ENCODE results near the gene GDPD2.

GDPD2 gene

DNA sequence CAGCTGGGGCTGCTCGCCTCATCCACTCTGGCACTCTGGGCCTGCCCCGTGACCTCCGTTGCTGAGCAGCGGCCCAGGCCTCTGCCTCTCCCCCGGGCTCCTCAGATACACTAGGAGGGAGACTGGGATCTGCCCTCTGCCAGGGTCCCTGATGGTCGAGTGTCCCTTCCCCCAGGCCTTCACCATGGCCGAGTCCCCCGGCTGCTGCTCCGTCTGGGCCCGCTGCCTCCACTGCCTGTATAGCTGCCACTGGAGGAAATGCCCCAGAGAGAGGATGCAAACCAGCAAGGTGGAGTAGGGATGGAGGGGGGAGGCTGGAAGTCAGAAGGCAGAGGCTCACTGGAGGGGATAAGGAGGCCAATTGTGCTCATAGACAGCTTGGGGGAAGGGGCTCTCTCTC, 1.7 kb downstream of the GDPD2 start:
- H3K27ac ChIP-seq (ENCODE audit: low read depth, low read length, severe bottlenecking), result no peak overlapping the region
- H3K4me3 ChIP-seq (ENCODE audit: extremely low read depth, insufficient read depth, low read length, poor library complexity, severe bottlenecking), result no peak overlapping the region
- peaks cover 2% of the 10 kb centered on the region for H3K36me3 ChIP-seq (ENCODE audit: control insufficient read depth, insufficient read depth, low read length)
- 83% methylated on average over 1 of the region's 10 CpGs; no CpG with 5 or more reads in 1 of the 2 experiments for WGBS, 2 experiments (ENCODE audit: insufficient coverage in 2 of 2)
- H3K9me3 ChIP-seq (ENCODE audit: control insufficient read depth, low read length), result no peaks in the 10 kb centered on the region
- no peaks in the 10 kb centered on the region for H3K4me1 ChIP-seq (ENCODE audit: control insufficient read depth, insufficient read depth, low read length, poor library complexity, severe bottlenecking)

GRCh38 chrX:70426286-70427278, 3.5 kb downstream of the GDPD2 start:
- Histone ChIP-seq H3K4me1 (ENCODE audit: control insufficient read depth, insufficient read depth, low read length, poor library complexity, severe bottlenecking) (no peaks in the 10 kb centered on the region), H3K9me3 (ENCODE audit: control insufficient read depth, low read length) (no peaks in the 10 kb centered on the region), H3K27ac (ENCODE audit: low read depth, low read length, severe bottlenecking) (no peak overlapping the region), H3K4me3 (ENCODE audit: extremely low read depth, insufficient read depth, low read length, poor library complexity, severe bottlenecking) (no peak overlapping the region), H3K36me3 (ENCODE audit: control insufficient read depth, insufficient read depth, low read length) (no peaks in the 10 kb centered on the region)
- 83 to 97% methylated on average over 4 of the region's 15 CpGs for WGBS, 2 experiments (ENCODE audit: insufficient coverage in 2 of 2)

DNA sequence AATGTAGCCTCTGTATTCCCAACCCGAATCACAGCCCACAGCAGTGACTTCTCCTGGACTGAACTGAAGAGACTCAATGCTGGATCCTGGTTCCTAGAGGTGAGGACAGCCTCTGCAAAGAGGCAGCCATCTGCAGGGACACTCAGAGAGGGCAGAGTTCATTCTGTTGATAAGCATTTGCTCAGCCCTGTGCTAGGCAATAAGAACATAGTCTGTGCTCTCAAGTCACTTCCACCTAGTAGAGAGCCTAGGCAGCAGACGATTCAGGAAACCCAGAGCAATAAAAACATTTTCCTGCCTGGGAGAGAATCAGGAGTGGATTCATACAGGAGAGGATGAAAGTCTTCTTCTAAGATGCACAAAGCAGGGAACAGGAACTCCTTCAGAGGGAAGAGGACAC, 4.3 kb downstream of the GDPD2 start:
- Histone ChIP-seq H3K9me3 (ENCODE audit: control insufficient read depth, low read length) (no peaks in the 10 kb centered on the region), H3K4me3 (ENCODE audit: extremely low read depth, insufficient read depth, low read length, poor library complexity, severe bottlenecking) (no peak overlapping the region), H3K27ac (ENCODE audit: low read depth, low read length, severe bottlenecking) (no peak overlapping the region), H3K36me3 (ENCODE audit: control insufficient read depth, insufficient read depth, low read length) (no peaks in the 10 kb centered on the region), H3K4me1 (ENCODE audit: control insufficient read depth, insufficient read depth, low read length, poor library complexity, severe bottlenecking) (no peaks in the 10 kb centered on the region)
- no CpG with 5 or more reads among the region's 2 CpGs for WGBS, 2 experiments (ENCODE audit: insufficient coverage in 2 of 2)

DNA sequence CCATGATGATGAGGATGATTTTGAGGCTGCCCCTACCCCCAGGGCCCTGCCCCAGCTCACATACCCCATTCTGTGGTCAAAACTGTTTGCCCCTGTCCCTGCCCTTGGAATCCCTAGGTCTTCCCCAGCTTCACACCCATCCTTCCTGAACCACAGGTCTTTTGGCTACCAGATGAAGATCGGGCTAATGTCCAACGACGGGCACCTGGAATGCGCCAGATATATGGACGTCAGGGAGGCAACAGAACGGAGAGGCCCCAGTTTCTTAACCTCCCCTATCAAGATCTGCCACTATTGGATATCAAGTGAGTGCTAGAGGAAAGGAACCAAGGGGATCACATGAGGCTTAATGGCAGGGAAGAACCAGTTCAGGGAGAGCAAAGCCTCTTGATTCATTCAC, 6.6 kb downstream of the GDPD2 start:
- Histone ChIP-seq H3K36me3 (ENCODE audit: control insufficient read depth, insufficient read depth, low read length) (no peaks in the 10 kb centered on the region), H3K9me3 (ENCODE audit: control insufficient read depth, low read length) (no peaks in the 10 kb centered on the region), H3K4me1 (ENCODE audit: control insufficient read depth, insufficient read depth, low read length, poor library complexity, severe bottlenecking) (no peaks in the 10 kb centered on the region), H3K4me3 (ENCODE audit: extremely low read depth, insufficient read depth, low read length, poor library complexity, severe bottlenecking) (no peak overlapping the region), H3K27ac (ENCODE audit: low read depth, low read length, severe bottlenecking) (no peak overlapping the region)
- WGBS, 2 experiments (ENCODE audit: insufficient coverage in 2 of 2), result no CpG with 5 or more reads among the region's 6 CpGs

GRCh38 chrX:70432936-70433847, 10.1 kb downstream of the GDPD2 start:
- H3K4me1 ChIP-seq (ENCODE audit: control insufficient read depth, insufficient read depth, low read length, poor library complexity, severe bottlenecking), result peaks cover 11% of the 10 kb centered on the region
- WGBS, 2 experiments (ENCODE audit: insufficient coverage in 2 of 2), result 76 to 93% methylated on average over 11 of the region's 15 CpGs
- no peaks in the 10 kb centered on the region for H3K36me3 ChIP-seq (ENCODE audit: control insufficient read depth, insufficient read depth, low read length)
- peak overlapping the region; percentile 54 for H3K4me3 ChIP-seq (ENCODE audit: extremely low read depth, insufficient read depth, low read length, poor library complexity, severe bottlenecking)
- no peak overlapping the region for H3K27ac ChIP-seq (ENCODE audit: low read depth, low read length, severe bottlenecking)
- no peaks in the 10 kb centered on the region for H3K9me3 ChIP-seq (ENCODE audit: control insufficient read depth, low read length)

DNA sequence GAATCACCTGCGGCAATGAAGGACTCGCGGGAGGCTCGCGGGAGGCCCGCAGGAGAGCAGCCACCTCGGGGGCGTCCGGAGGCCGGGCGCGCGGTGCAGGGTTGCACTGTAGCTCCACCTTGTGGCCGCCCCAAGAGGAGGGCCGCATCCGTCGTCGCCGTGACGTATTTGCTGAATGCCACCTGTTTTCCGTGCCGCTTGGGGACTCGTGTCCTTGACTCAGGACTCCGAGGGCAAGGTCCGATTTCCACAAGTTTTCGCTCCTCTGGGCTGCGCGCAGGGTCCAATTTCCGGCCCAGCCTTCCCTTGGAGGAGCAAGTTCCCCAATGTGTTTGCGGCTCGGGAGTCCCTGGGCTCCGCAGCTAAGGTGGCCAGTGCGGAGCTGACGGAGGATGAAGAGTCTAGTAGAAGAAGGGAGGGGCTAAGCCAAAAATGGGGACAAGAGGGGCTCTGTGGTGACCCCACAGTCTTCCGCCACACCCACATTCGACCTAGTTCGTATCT, 10.8 kb downstream of the GDPD2 start:
- Histone ChIP-seq H3K9me3 (ENCODE audit: control insufficient read depth, low read length) (no peaks in the 10 kb centered on the region), H3K4me1 (ENCODE audit: control insufficient read depth, insufficient read depth, low read length, poor library complexity, severe bottlenecking) (peaks cover 15% of the 10 kb centered on the region), H3K27ac (ENCODE audit: low read depth, low read length, severe bottlenecking) (peak overlapping the region; percentile 83), H3K4me3 (ENCODE audit: extremely low read depth, insufficient read depth, low read length, poor library complexity, severe bottlenecking) (peak overlapping the region; percentile 54), H3K36me3 (ENCODE audit: control insufficient read depth, insufficient read depth, low read length) (no peaks in the 10 kb centered on the region)
- WGBS, 2 experiments (ENCODE audit: insufficient coverage in 2 of 2), result 2% methylated on average over 24 to 28 of the region's 37 CpGs

GRCh38 chrX:70434352-70434866, 11.3 kb downstream of the GDPD2 start:
- peak overlapping the region; percentile 54 for H3K4me3 ChIP-seq (ENCODE audit: extremely low read depth, insufficient read depth, low read length, poor library complexity, severe bottlenecking)
- 1 to 3% methylated on average over 7 to 22 of the region's 45 CpGs for WGBS, 2 experiments (ENCODE audit: insufficient coverage in 2 of 2)
- peak overlapping the region; percentile 83 for H3K27ac ChIP-seq (ENCODE audit: low read depth, low read length, severe bottlenecking)
- no peaks in the 10 kb centered on the region for H3K36me3 ChIP-seq (ENCODE audit: control insufficient read depth, insufficient read depth, low read length)
- peaks cover 15% of the 10 kb centered on the region for H3K4me1 ChIP-seq (ENCODE audit: control insufficient read depth, insufficient read depth, low read length, poor library complexity, severe bottlenecking)
- no peaks in the 10 kb centered on the region for H3K9me3 ChIP-seq (ENCODE audit: control insufficient read depth, low read length)

GRCh38 chrX:70434914-70435586, 11.9 kb downstream of the GDPD2 start:
- Histone ChIP-seq H3K4me1 (ENCODE audit: control insufficient read depth, insufficient read depth, low read length, poor library complexity, severe bottlenecking) (peaks cover 15% of the 10 kb centered on the region), H3K9me3 (ENCODE audit: control insufficient read depth, low read length) (no peaks in the 10 kb centered on the region), H3K4me3 (ENCODE audit: extremely low read depth, insufficient read depth, low read length, poor library complexity, severe bottlenecking) (peak overlapping the region; percentile 54), H3K27ac (ENCODE audit: low read depth, low read length, severe bottlenecking) (peak overlapping the region; percentile 79), H3K36me3 (ENCODE audit: control insufficient read depth, insufficient read depth, low read length) (no peaks in the 10 kb centered on the region)
- 0 to 7% methylated on average over 3 to 6 of the region's 17 CpGs for WGBS, 2 experiments (ENCODE audit: insufficient coverage in 2 of 2)

- Histone ChIP-seq H3K4me3 (ENCODE audit: extremely low read depth, insufficient read depth, low read length, poor library complexity, severe bottlenecking) (no peak overlapping the region), H3K36me3 (ENCODE audit: control insufficient read depth, insufficient read depth, low read length) (no peaks in the 10 kb centered on the region), H3K4me1 (ENCODE audit: control insufficient read depth, insufficient read depth, low read length, poor library complexity, severe bottlenecking) (peaks cover 15% of the 10 kb centered on the region), H3K27ac (ENCODE audit: low read depth, low read length, severe bottlenecking) (no peak overlapping the region), H3K9me3 (ENCODE audit: control insufficient read depth, low read length) (no peaks in the 10 kb centered on the region)
- 34 to 38% methylated on average over 4 to 9 of the region's 16 CpGs for WGBS, 2 experiments (ENCODE audit: insufficient coverage in 2 of 2)
Measured at GRCh38 chrX:70436343-70436742, 13.2 kb downstream of the GDPD2 start.

- peaks cover 15% of the 10 kb centered on the region for H3K4me1 ChIP-seq (ENCODE audit: control insufficient read depth, insufficient read depth, low read length, poor library complexity, severe bottlenecking)
- 100% methylated on average over 1 of the region's 2 CpGs; no CpG with 5 or more reads in 1 of the 2 experiments for WGBS, 2 experiments (ENCODE audit: insufficient coverage in 2 of 2)
- H3K4me3 ChIP-seq (ENCODE audit: extremely low read depth, insufficient read depth, low read length, poor library complexity, severe bottlenecking), result no peak overlapping the region
- H3K27ac ChIP-seq (ENCODE audit: low read depth, low read length, severe bottlenecking), result no peak overlapping the region
- no peaks in the 10 kb centered on the region for H3K9me3 ChIP-seq (ENCODE audit: control insufficient read depth, low read length)
- no peaks in the 10 kb centered on the region for H3K36me3 ChIP-seq (ENCODE audit: control insufficient read depth, insufficient read depth, low read length)
Measured at GRCh38 chrX:70437011-70437410, 13.9 kb downstream of the GDPD2 start.

All from mesodermal cell (in vitro differentiated cells).